SK-N-SH (cell line): Measurements from ENCODE around the gene TIAM1. TPM values are rescaled to one million over a fixed set of nuclear protein-coding genes. Genes with fewer than 3 reads are reported as not detected.

ENCODE experiments used
- CTCF ChIA-PET: fragments of 300-600, 350-600 bp; formaldehyde crosslinking; extraction: SDS; loops from one replicate; lab custom pipeline; 2021; lab: Yijun Ruan, JAX
- POLR2A ChIA-PET: fragments of 350-600 bp; sonication (Branson Sonifier 250); formaldehyde crosslinking; extraction: SDS; loops from one replicate; lab custom pipeline; 2020; ENCODE audit warnings: antibody characterized with exemption, inconsistent platforms; lab: Yijun Ruan, JAX
- DNase-seq: peaks from one replicate; pipeline ENCODE4 v3.0.0; 2012
- H2AFZ ChIP-seq: fragments of 200-600 bp; sonication (generic); 2 replicates; pipeline ENCODE4 v1.8.1; 2016; ENCODE audit warnings: antibody characterized with exemption, mild to moderate bottlenecking, low read depth
- H3F3A ChIP-seq: fragments of 200-600 bp; sonication (generic); replicated peaks from 2 replicates; pipeline ENCODE3; 2016; ENCODE audit warnings: antibody characterized with exemption, mild to moderate bottlenecking; ENCODE audit not compliant: insufficient read depth
- H3K27ac ChIP-seq, 2 experiments: fragments of 200-500 bp in 1 of 2; fragments of 200-600 bp in 1 of 2; sonication (Bioruptor generic) in 1 of 2; sonication (generic), shearing (Covaris generic) in 1 of 2; 2 replicates each; pipeline versions ENCODE4 v1.5.1 to v1.6.1; 2014 to 2016; ENCODE audit warnings: low read depth in 2 of 2, inconsistent platforms in 1 of 2, low read length in 1 of 2, mild to moderate bottlenecking in 1 of 2, mixed read lengths in 1 of 2
- H3K27me3 ChIP-seq: fragments of 200-600 bp; sonication (generic), shearing (Covaris generic); 2 replicates; pipeline ENCODE4 v1.6.1; 2016; ENCODE audit warnings: mixed run types; ENCODE audit not compliant: insufficient read depth
- H3K36me3 ChIP-seq, 2 experiments: fragments of 200-500 bp in 1 of 2; fragments of 200-600 bp in 1 of 2; sonication (Bioruptor generic) in 1 of 2; sonication (generic) in 1 of 2; replicated peaks in 1 of 2; 2 replicates each; pipeline versions ENCODE3 to v1.5.1; 2014 to 2016; ENCODE audit warnings: low read length in 1 of 2, mild to moderate bottlenecking in 1 of 2; ENCODE audit not compliant: insufficient read depth in 2 of 2, control insufficient read depth in 1 of 2
- H3K4me1 ChIP-seq, 2 experiments: fragments of 200-500 bp in 1 of 2; fragments of 200-600 bp in 1 of 2; sonication (Bioruptor generic) in 1 of 2; sonication (generic), shearing (Covaris generic) in 1 of 2; 2 replicates each; pipeline versions ENCODE4 v1.5.1 to v1.6.1; 2014 to 2016; ENCODE audit warnings: low read depth in 1 of 2, low read length in 1 of 2, mixed run types in 1 of 2; ENCODE audit not compliant: insufficient read depth in 2 of 2, control insufficient read depth in 1 of 2
- H3K4me2 ChIP-seq: fragments of 200-600 bp; sonication (generic), shearing (Covaris generic); 2 replicates; pipeline ENCODE4 v1.6.1; 2017; ENCODE audit warnings: mixed run types
- H3K4me3 ChIP-seq, 2 experiments: fragments of 200-500 bp in 1 of 2; fragments of 200-600 bp in 1 of 2; sonication (Bioruptor generic) in 1 of 2; sonication (generic), shearing (Covaris generic) in 1 of 2; 2 replicates each; pipeline versions ENCODE4 v1.5.1 to v1.8.1; 2014 to 2016; ENCODE audit warnings: low read depth in 2 of 2, inconsistent platforms in 1 of 2, low read length in 1 of 2, mild to moderate bottlenecking in 1 of 2, mixed read lengths in 1 of 2, moderate library complexity in 1 of 2
- H3K79me2 ChIP-seq: fragments of 200-600 bp; sonication (generic); 2 replicates; pipeline ENCODE4 v1.8.1; 2017; ENCODE audit warnings: mild to moderate bottlenecking; ENCODE audit not compliant: insufficient read depth
- H3K9ac ChIP-seq: fragments of 200-600 bp; sonication (generic); 2 replicates; pipeline ENCODE4 v1.6.1; 2017; ENCODE audit warnings: mixed run types
- H3K9me2 ChIP-seq: fragments of 200-600 bp; sonication (generic); 2 replicates; pipeline ENCODE4 v1.6.1; 2017; ENCODE audit warnings: mixed run types
- H3K9me3 ChIP-seq: fragments of 200-600 bp; sonication (generic); 2 replicates; pipeline ENCODE4 v1.6.1; 2017; ENCODE audit warnings: mixed run types, mild to moderate bottlenecking, moderate library complexity
- H4K20me1 ChIP-seq: fragments of 200-600 bp; sonication (generic); 2 replicates; pipeline ENCODE4 v1.6.1; 2017; ENCODE audit warnings: mild to moderate bottlenecking, mixed run types; ENCODE audit not compliant: insufficient read depth
- EP300 ChIP-seq, 2 experiments: IDR thresholded peaks; 2 replicates each; pipeline versions ENCODE4 v1.4.0 to v1.6.1; 2012; ENCODE audit warnings: borderline replicate concordance in 1 of 2, low read depth in 1 of 2, low read length in 1 of 2
- FOSL2 ChIP-seq: IDR thresholded peaks from 2 replicates; pipeline ENCODE4 v1.4.0; 2012; ENCODE audit warnings: low read depth, mild to moderate bottlenecking, moderate library complexity, borderline replicate concordance
- JUND ChIP-seq: IDR thresholded peaks from 2 replicates; pipeline ENCODE4 v1.4.0; 2012
- MXI1 ChIP-seq: IDR thresholded peaks from 2 replicates; pipeline ENCODE4 v1.6.1; 2012; ENCODE audit warnings: mild to moderate bottlenecking, low read depth, low read length, improper control_type of control experiment
- NFIC ChIP-seq: IDR thresholded peaks from 2 replicates; pipeline ENCODE4 v1.4.0; 2012; ENCODE audit warnings: borderline replicate concordance
- PBX3 ChIP-seq: IDR thresholded peaks from 2 replicates; pipeline ENCODE4; 2012
- RXRA ChIP-seq: IDR thresholded peaks from 2 replicates; pipeline ENCODE4 v1.4.0; 2012; ENCODE audit warnings: low read depth, mild to moderate bottlenecking, borderline replicate concordance
- TCF12 ChIP-seq: IDR thresholded peaks from 2 replicates; pipeline ENCODE4 v1.4.0; 2012
- TEAD4 ChIP-seq: IDR thresholded peaks from 2 replicates; pipeline ENCODE4 v1.4.0; 2012; ENCODE audit warnings: mild to moderate bottlenecking, borderline replicate concordance; ENCODE audit not compliant: insufficient read depth
- YY1 ChIP-seq: IDR thresholded peaks from 2 replicates; pipeline ENCODE4 v1.4.0; 2012; ENCODE audit warnings: low read depth, mild to moderate bottlenecking
- WGBS: methylation state at CpG from one replicate; pipeline ENCODE4 v1.1.6; 2017; ENCODE audit warnings: low lambda C conversion rate; 5-methylcytosine and 5-hydroxymethylcytosine counted together
- polyA plus RNA-seq, 3 experiments: library from polyadenylated mRNA; depleted of rRNA; stranded (reverse); fragments of >200 nt; gene quantifications; 2 replicates each; pipeline ENCODE4 v1.2.3, GENCODE V29; 2012

The TIAM1 gene
- polyA plus RNA-seq, 1 of the 3 experiments (the other 2 are of a cell fraction), result 1.7 TPM

GRCh38 chr21:31354604-31355443 is 10.8 kb upstream of the TIAM1 start:
- 29% methylated on average over 9 of the region's 10 CpGs for WGBS
- Histone ChIP-seq H3K4me1 (peaks cover 0 to 8% of the 10 kb centered on the region in 2 experiments; a peak in 2 of 4 replicates), H3K4me3 (no peak overlapping the region), H3K36me3 (no peaks in the 10 kb centered on the region), H2AFZ (no peak overlapping the region), H3K9me2 (no peaks in the 10 kb centered on the region), H3K4me2 (peak overlapping the region; percentile 49; the same call in 1 of the 2 replicates), H3K27me3 (no peaks in the 10 kb centered on the region), H3K79me2 (no peaks in the 10 kb centered on the region), H3F3A (peaks cover 8% of the 10 kb centered on the region), H3K9me3 (no peaks in the 10 kb centered on the region), H4K20me1 (no peaks in the 10 kb centered on the region), H3K9ac (no peak overlapping the region), H3K27ac (peak overlapping the region in 1 of 2 experiments; percentile 47; a peak in 2 of 4 replicates)
- ChIA-PET POLR2A (no interaction called here), CTCF (interaction anchor here (1.1 kb wide), 1 partner anchor 12 kb away, joined by 3 read pairs; no protein-coding TSS in a partner anchor)
- no peak for TF ChIP-seq MXI1
- TF ChIP-seq RXRA, result peak; percentile 41; the same call in 1 of the 2 replicates
- no peak for TF ChIP-seq YY1
- TF ChIP-seq EP300 (IDR thresholded peaks at IDR 0.05; ENCODE audit: borderline replicate concordance in 1 of 2, low read depth in 1 of 2, low read length in 1 of 2), result peak in 1 of 2 experiments; percentile 33; a peak in 1 of 4 replicates
- TF ChIP-seq PBX3, result peak; percentile 58
- TF ChIP-seq NFIC, result peak; percentile 88
- TF ChIP-seq TEAD4, result 0 out of 2 replicates have a peak, but pooled peaks have one; percentile 14
- peak; percentile 72 for TF ChIP-seq TCF12
- TF ChIP-seq JUND, result peak; percentile 45; the same call in 1 of the 2 replicates
- TF ChIP-seq FOSL2, result peak; percentile 81
- no peak for DNase-seq

- Histone ChIP-seq H3K36me3 (no peaks in the 10 kb centered on the region), H3K79me2 (no peaks in the 10 kb centered on the region), H3K27me3 (no peaks in the 10 kb centered on the region), H3F3A (peaks cover 8% of the 10 kb centered on the region), H3K9me2 (no peaks in the 10 kb centered on the region), H4K20me1 (no peaks in the 10 kb centered on the region), H3K4me3 (no peak overlapping the region), H3K9me3 (no peaks in the 10 kb centered on the region), H3K9ac (no peak overlapping the region), H3K4me2 (peak overlapping the region; percentile 49; the same call in 1 of the 2 replicates), H3K4me1 (peaks cover 0 to 8% of the 10 kb centered on the region in 2 experiments; a peak in 2 of 4 replicates), H2AFZ (no peak overlapping the region), H3K27ac (peak overlapping the region in 1 of 2 experiments; percentile 47; a peak in 1 of 4 replicates)
- no peak for TF ChIP-seq TEAD4
- CTCF ChIA-PET, result interaction anchor here (1.1 kb wide), 1 partner anchor 11 kb away, joined by 3 read pairs; no protein-coding TSS in a partner anchor
- POLR2A ChIA-PET, result no interaction called here
- DNase-seq, result no peak
- WGBS, result 50% methylated on average over 4 of the region's 4 CpGs
Observed at GRCh38 chr21:31354122-31354521, 10.1 kb upstream of the TIAM1 start.
